K562 (cell line): ENCODE measurements around the gene DCP2. TPM values are rescaled to one million over a fixed set of nuclear protein-coding genes. Genes with fewer than 3 reads are reported as not detected.
A peak's percentile ranks its signal among the peaks of the same experiment; 100 is the strongest.

Source experiments
- ADNP ChIP-seq: fragments of 200-800 bp; sonication (Bioruptor generic); IDR thresholded peaks from 2 replicates; pipeline ENCODE4 v1.6.1; 2016; ENCODE audit warnings: missing genetic modification characterization, missing compliant biosample characterization
- BCL6 ChIP-seq: fragments of 250-450 bp; sonication (Bioruptor Pico); IDR thresholded peaks from 2 replicates; pipeline ENCODE4 v1.4.0; 2020
- CBX3 ChIP-seq, 2 experiments: IDR thresholded peaks; 1 replicate in 1 of 2; 2 replicates in 1 of 2; pipeline ENCODE4 v1.6.1; 2012; ENCODE audit warnings: inconsistent platforms in 2 of 2, low read length in 2 of 2, borderline replicate concordance in 1 of 2, control low read depth in 1 of 2
- MEF2D ChIP-seq: conservative IDR thresholded peaks from 2 replicates; pipeline ENCODE4 v1.6.1; 2016; ENCODE audit warnings: low read depth, missing genetic modification characterization, missing compliant biosample characterization
- POLR2H ChIP-seq: IDR thresholded peaks from 2 replicates; pipeline ENCODE4 v1.6.1; 2016; ENCODE audit warnings: missing genetic modification characterization, low read depth, mild to moderate bottlenecking, control low read depth, missing compliant biosample characterization, moderate library complexity
- POLR3G ChIP-seq: IDR thresholded peaks from 2 replicates; pipeline ENCODE4 v1.6.1; 2011; ENCODE audit not compliant: insufficient read length, insufficient replicate concordance; ENCODE audit errors: extremely low read depth
- SMAD1 ChIP-seq: fragments of 150-350 bp; IDR thresholded peaks from 2 replicates; pipeline ENCODE4 v1.6.1; 2014; ENCODE audit warnings: low read length, low read depth; ENCODE audit not compliant: partially characterized antibody
- SRSF1 ChIP-seq: fragments of 200-400 bp; formaldehyde crosslinking; IDR thresholded peaks from 2 replicates; pipeline ENCODE4 v1.6.1; 2017; ENCODE audit warnings: mild to moderate bottlenecking, low read depth, low read length, moderate library complexity
- ZNF668 ChIP-seq: fragments of 250-450 bp; sonication (Bioruptor Pico); IDR thresholded peaks from 2 replicates; pipeline ENCODE4 v1.8.0; 2022; ENCODE audit warnings: mild to moderate bottlenecking, inconsistent platforms
- ZSCAN32 ChIP-seq: fragments of 450-650 bp; formaldehyde crosslinking; IDR thresholded peaks from 2 replicates; pipeline ENCODE4 v1.4.0; 2020; ENCODE audit warnings: mild to moderate bottlenecking, moderate library complexity
- polyA plus RNA-seq, 8 experiments: library from polyadenylated mRNA; depleted of rRNA in 4 of 8; stranded (reverse) in 5 of 8; unstranded in 3 of 8; fragments of >200 nt; fragmentation: Nextera tagmentation in 2 of 8; fragmentation: Illumina TruSeq in 1 of 8; extraction: Ambion mirVana in 2 of 8; extraction: Trizol in 1 of 8; gene quantifications; 2 replicates each; pipeline versions ENCODE4 v1.2.1 to v1.2.3, GENCODE V29; 2011 to 2014; ENCODE audit warnings: inconsistent platforms in 1 of 8, missing spikeins in 1 of 8
- total RNA-seq, 7 experiments: library from RNA; depleted of rRNA in 6 of 7; stranded (reverse); fragments of >200 nt in 6 of 7; fragmentation: Illumina TruSeq in 2 of 7; extraction: Trizol in 2 of 7; gene quantifications; 2 replicates each; pipeline versions ENCODE4 v1.2.1 to v1.2.3, GENCODE V29; 2011 to 2021; ENCODE audit warnings: low replicate concordance in 1 of 7
- TF ChIP-seq, protein P1 (sequence below): sonication (generic); formaldehyde crosslinking; IDR thresholded peaks from 2 replicates; pipeline ENCODE4 v1.8.0; 2022; ENCODE audit warnings: missing genetic modification reagents, mild to moderate bottlenecking, borderline replicate concordance
- TF ChIP-seq, protein P2 (sequence below): sonication (generic); formaldehyde crosslinking; IDR thresholded peaks from 2 replicates; pipeline ENCODE4 v1.8.1; 2023; ENCODE audit warnings: mild to moderate bottlenecking, missing genetic modification reagents
- TF ChIP-seq, protein P3 (sequence below): fragments of 450-650 bp; IDR thresholded peaks from 2 replicates; pipeline ENCODE4 v1.6.1; 2016; ENCODE audit warnings: missing biosample characterization, missing genetic modification characterization
- TF ChIP-seq, protein P4 (sequence below): fragments of 250-450 bp; sonication (Bioruptor Pico); IDR thresholded peaks from 2 replicates; pipeline ENCODE4 v1.8.0; 2021; ENCODE audit warnings: moderate library complexity, mild to moderate bottlenecking, inconsistent platforms
- TF ChIP-seq, protein P5 (sequence below): fragments of 200-800 bp; sonication (Bioruptor generic); IDR thresholded peaks from 2 replicates; pipeline ENCODE4 v1.6.1; 2017; ENCODE audit warnings: missing genetic modification characterization, missing compliant biosample characterization
- TF ChIP-seq, protein P6 (sequence below): sonication (generic); formaldehyde crosslinking; IDR thresholded peaks from 2 replicates; pipeline ENCODE4 v1.8.0; 2022; ENCODE audit warnings: mild to moderate bottlenecking, missing genetic modification reagents
- TF ChIP-seq, protein P7 (sequence below): fragments of 450-650 bp; IDR thresholded peaks from 2 replicates; pipeline ENCODE4 v1.6.1; 2016; ENCODE audit warnings: borderline replicate concordance

Gene DCP2
- total and polyA plus RNA-seq, 9 of the 15 experiments (the other 6 are each of a cell fraction or from before 2014, with no cell fraction given), result 25.9 to 109 (median 46.7) TPM

DNA sequence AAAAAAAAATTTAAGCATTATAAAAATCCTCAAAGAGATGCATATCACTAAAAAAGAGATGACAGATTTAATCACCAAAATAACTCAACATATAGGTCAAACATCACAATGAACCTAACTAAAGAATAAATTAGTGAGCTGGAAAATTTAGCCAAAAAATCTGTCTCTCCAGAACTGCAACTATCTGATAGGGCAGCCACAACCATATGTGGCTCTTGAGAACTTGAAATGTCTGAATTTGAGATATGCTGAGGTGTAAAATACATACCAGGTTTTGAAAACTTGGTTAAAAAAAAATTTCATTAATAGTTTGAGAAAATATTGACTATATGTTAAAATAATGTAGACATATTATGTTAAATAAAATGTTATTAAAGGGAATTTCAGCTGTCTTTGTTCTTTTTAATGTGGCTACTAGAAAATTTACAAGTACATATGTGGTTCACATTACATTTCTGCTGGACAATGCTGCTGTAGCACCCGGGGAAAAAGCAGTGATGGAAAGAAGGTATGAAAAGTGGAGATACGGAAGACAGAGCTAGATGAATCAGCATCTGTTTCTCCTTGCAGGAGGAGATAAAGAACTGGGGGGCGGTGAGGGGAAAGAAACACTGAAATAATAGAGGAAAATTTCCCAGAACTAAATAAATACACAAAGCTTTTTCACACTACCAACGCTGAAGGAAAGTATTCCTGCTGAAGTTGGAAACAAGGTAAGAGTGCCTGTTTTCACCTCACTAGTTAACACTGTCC lies 66.1 kb downstream of the DCP2 start (continued):
- TF ChIP-seq MEF2D (tag) (no peak), ZNF668 (CRISPR knock-in tag) (no peak), POLR3G (no peak), SMAD1 (no peak), ZSCAN32 (CRISPR knock-in tag) (no peak), ADNP (no peak), SRSF1 (no peak), CBX3 (IDR thresholded peaks at IDR 0.05; ENCODE audit: borderline replicate concordance in 1 of 2, low read length in 2 of 2) (0 out of 3 replicates have a peak, but pooled peaks of 1 of the 2 experiments have one; percentile 7), POLR2H (tag) (no peak), BCL6 (CRISPR knock-in tag) (no peak)
- TF ChIP-seq, protein P1, sequence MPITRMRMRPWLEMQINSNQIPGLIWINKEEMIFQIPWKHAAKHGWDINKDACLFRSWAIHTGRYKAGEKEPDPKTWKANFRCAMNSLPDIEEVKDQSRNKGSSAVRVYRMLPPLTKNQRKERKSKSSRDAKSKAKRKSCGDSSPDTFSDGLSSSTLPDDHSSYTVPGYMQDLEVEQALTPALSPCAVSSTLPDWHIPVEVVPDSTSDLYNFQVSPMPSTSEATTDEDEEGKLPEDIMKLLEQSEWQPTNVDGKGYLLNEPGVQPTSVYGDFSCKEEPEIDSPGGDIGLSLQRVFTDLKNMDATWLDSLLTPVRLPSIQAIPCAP, result no peak
- TF ChIP-seq, protein P2, sequence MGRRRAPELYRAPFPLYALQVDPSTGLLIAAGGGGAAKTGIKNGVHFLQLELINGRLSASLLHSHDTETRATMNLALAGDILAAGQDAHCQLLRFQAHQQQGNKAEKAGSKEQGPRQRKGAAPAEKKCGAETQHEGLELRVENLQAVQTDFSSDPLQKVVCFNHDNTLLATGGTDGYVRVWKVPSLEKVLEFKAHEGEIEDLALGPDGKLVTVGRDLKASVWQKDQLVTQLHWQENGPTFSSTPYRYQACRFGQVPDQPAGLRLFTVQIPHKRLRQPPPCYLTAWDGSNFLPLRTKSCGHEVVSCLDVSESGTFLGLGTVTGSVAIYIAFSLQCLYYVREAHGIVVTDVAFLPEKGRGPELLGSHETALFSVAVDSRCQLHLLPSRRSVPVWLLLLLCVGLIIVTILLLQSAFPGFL (CRISPR knock-in tag), result no peak
- TF ChIP-seq, protein P3, sequence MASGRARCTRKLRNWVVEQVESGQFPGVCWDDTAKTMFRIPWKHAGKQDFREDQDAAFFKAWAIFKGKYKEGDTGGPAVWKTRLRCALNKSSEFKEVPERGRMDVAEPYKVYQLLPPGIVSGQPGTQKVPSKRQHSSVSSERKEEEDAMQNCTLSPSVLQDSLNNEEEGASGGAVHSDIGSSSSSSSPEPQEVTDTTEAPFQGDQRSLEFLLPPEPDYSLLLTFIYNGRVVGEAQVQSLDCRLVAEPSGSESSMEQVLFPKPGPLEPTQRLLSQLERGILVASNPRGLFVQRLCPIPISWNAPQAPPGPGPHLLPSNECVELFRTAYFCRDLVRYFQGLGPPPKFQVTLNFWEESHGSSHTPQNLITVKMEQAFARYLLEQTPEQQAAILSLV (tag), result no peak
- TF ChIP-seq, protein P4, sequence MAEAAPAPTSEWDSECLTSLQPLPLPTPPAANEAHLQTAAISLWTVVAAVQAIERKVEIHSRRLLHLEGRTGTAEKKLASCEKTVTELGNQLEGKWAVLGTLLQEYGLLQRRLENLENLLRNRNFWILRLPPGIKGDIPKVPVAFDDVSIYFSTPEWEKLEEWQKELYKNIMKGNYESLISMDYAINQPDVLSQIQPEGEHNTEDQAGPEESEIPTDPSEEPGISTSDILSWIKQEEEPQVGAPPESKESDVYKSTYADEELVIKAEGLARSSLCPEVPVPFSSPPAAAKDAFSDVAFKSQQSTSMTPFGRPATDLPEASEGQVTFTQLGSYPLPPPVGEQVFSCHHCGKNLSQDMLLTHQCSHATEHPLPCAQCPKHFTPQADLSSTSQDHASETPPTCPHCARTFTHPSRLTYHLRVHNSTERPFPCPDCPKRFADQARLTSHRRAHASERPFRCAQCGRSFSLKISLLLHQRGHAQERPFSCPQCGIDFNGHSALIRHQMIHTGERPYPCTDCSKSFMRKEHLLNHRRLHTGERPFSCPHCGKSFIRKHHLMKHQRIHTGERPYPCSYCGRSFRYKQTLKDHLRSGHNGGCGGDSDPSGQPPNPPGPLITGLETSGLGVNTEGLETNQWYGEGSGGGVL (CRISPR knock-in tag), result no peak
- TF ChIP-seq, protein P5, sequence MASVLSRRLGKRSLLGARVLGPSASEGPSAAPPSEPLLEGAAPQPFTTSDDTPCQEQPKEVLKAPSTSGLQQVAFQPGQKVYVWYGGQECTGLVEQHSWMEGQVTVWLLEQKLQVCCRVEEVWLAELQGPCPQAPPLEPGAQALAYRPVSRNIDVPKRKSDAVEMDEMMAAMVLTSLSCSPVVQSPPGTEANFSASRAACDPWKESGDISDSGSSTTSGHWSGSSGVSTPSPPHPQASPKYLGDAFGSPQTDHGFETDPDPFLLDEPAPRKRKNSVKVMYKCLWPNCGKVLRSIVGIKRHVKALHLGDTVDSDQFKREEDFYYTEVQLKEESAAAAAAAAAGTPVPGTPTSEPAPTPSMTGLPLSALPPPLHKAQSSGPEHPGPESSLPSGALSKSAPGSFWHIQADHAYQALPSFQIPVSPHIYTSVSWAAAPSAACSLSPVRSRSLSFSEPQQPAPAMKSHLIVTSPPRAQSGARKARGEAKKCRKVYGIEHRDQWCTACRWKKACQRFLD (CRISPR knock-in tag), result no peak
- TF ChIP-seq, protein P6, sequence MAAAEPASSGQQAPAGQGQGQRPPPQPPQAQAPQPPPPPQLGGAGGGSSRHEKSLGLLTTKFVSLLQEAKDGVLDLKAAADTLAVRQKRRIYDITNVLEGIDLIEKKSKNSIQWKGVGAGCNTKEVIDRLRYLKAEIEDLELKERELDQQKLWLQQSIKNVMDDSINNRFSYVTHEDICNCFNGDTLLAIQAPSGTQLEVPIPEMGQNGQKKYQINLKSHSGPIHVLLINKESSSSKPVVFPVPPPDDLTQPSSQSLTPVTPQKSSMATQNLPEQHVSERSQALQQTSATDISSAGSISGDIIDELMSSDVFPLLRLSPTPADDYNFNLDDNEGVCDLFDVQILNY, result no peak
- TF ChIP-seq, protein P7, sequence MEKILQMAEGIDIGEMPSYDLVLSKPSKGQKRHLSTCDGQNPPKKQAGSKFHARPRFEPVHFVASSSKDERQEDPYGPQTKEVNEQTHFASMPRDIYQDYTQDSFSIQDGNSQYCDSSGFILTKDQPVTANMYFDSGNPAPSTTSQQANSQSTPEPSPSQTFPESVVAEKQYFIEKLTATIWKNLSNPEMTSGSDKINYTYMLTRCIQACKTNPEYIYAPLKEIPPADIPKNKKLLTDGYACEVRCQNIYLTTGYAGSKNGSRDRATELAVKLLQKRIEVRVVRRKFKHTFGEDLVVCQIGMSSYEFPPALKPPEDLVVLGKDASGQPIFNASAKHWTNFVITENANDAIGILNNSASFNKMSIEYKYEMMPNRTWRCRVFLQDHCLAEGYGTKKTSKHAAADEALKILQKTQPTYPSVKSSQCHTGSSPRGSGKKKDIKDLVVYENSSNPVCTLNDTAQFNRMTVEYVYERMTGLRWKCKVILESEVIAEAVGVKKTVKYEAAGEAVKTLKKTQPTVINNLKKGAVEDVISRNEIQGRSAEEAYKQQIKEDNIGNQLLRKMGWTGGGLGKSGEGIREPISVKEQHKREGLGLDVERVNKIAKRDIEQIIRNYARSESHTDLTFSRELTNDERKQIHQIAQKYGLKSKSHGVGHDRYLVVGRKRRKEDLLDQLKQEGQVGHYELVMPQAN, result no peak
